ENCODE measurements around the gene THSD4. TPM values are rescaled to one million over a fixed set of nuclear protein-coding genes. Genes with fewer than 3 reads are reported as not detected.

Gene THSD4
- total and polyA plus RNA-seq, 7 donors: 1.4 to 7.8 (median 2.2) TPM

DNA sequence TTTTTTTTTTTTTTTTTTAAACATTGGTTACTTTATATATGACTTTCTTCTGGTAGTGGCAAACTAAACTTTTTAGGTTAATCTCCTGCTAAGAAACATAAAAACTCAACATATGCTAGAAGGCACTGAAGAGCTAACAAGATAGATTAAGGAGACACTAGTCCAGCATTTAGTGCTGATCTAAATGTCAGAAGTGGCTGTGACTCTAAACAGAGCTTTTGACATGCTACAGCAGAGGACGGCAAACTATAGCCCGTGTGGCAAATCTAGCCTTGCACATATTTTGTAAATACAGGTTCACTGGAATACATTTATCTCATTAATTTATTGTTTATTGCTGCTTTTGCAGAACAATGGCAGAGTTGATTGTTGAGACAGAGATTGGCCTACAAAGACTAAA lies 715.7 kb downstream of the THSD4 start:
- intact Hi-C loops (cut with DNase I): no loop called here
- no peak overlapping the region for H3K27ac ChIP-seq
- peaks cover 0 to 5% (median 0%) of the 10 kb centered on the region in 4 donors for H3K4me1 ChIP-seq
- no peak overlapping the region for H3K4me3 ChIP-seq
- peaks cover 8 to 53% (median 30%) of the 10 kb centered on the region in 4 donors for H3K36me3 ChIP-seq
- no peak for TF ChIP-seq EP300 (IDR thresholded peaks at IDR 0.05)
- no peaks in the 10 kb centered on the region for H3K9me3 ChIP-seq
- WGBS, 2 donors: 93 to 94% methylated on average over 2 of the region's 2 CpGs
- DNase-seq: no peak
- H3K27me3 ChIP-seq: no peaks in the 10 kb centered on the region

Other genes starting within 250 kb of the THSD4 start
- 1 to 10 TPM; 1.1 to 3.6 (median 2.7) TPM for gene THAP10, start 223.0 kb upstream of the THSD4 start, total RNA-seq
- 1 to 10 TPM; 1.9 to 2.5 (median 2.4) TPM for gene THAP10, start 223.0 kb upstream of the THSD4 start, polyA plus RNA-seq
- 10 to 100 TPM; 10.3 to 20.2 (median 12.6) TPM for gene LRRC49, start 222.6 kb upstream of the THSD4 start, total RNA-seq
- gene LRRC49, start 222.6 kb upstream of the THSD4 start, polyA plus RNA-seq: 10 to 100 TPM in 1 of 3 donors, 1 to 10 TPM in 2; 1.6 to 10.2 (median 3.0) TPM

Measured in sigmoid colon (tissue), 7 donors.